Measurements from ENCODE around the gene HSD11B1. TPM values are rescaled to one million over a fixed set of nuclear protein-coding genes. Genes with fewer than 3 reads are reported as not detected.

Gene HSD11B1
- total RNA-seq, 2 experiments from 2014 or later, result 6.7 to 8.0 TPM

- Mint-ChIP-seq H3K36me3 (ENCODE audit: low read depth) (peaks cover 42% of the 10 kb centered on the region), H3K4me1 (ENCODE audit: low read depth) (peaks cover 56% of the 10 kb centered on the region), H3K9me3 (no peaks in the 10 kb centered on the region), H3K4me3 (peak overlapping the region; percentile 87), H3K27me3 (ENCODE audit: low read depth) (peaks cover 18% of the 10 kb centered on the region), H3K27ac (peak overlapping the region; percentile 92)
- CTCF ChIA-PET, result interaction anchor here (0.6 to 3.1 kb wide), 16 partner anchors 10 to 131 kb away, joined by 3 to 10 read pairs (median 4); partner anchors contain the start of gene TRAF3IP3
- no peak for DNase-seq
- intact Hi-C loops (cut with micrococcal nuclease), result loop anchor here (1.0 to 5.0 kb wide), 10 partner anchors 12 to 790 kb away; no protein-coding TSS in a partner anchor
Measured at GRCh38 chr1:209673631-209674417, 30.8 kb upstream of the HSD11B1 start.

- CTCF ChIA-PET, result interaction anchor here (0.6 to 3.1 kb wide), 15 partner anchors 9 to 81 kb away, joined by 3 to 10 read pairs (median 3); partner anchors contain the start of genes LAMB3 and TRAF3IP3
- intact Hi-C loops (cut with micrococcal nuclease), result loop anchor here (5.0 kb wide), 1 partner anchor 772 kb away; no protein-coding TSS in a partner anchor
Measured at GRCh38 chr1:209674957-209675564, 29.6 kb upstream of the HSD11B1 start, which contains the start of gene G0S2. TSS of gene G0S2 (plus strand) at chr1:209675412. CDS start at chr1:209675685, 273 bp downstream.

GRCh38 chr1:209675565-209676154 lies 29.0 kb upstream of the HSD11B1 start:
- H3K4me1 Mint-ChIP-seq (ENCODE audit: low read depth), result peaks cover 56% of the 10 kb centered on the region

More at GRCh38 chr1:209674957-209675564, 29.6 kb upstream of the HSD11B1 start, which contains the start of gene G0S2:
- Mint-ChIP-seq H3K4me1 (ENCODE audit: low read depth) (peaks cover 59% of the 10 kb centered on the region), H3K27ac (peak within 1 kb of the TSS; percentile 92), H3K36me3 (ENCODE audit: low read depth) (peaks cover 40% of the 10 kb centered on the region), H3K4me3 (peak within 1 kb of the TSS; percentile 87), H3K9me3 (no peaks in the 10 kb centered on the region), H3K27me3 (ENCODE audit: low read depth) (peaks cover 19% of the 10 kb centered on the region)
- peak; percentile 68 for DNase-seq

DNA sequence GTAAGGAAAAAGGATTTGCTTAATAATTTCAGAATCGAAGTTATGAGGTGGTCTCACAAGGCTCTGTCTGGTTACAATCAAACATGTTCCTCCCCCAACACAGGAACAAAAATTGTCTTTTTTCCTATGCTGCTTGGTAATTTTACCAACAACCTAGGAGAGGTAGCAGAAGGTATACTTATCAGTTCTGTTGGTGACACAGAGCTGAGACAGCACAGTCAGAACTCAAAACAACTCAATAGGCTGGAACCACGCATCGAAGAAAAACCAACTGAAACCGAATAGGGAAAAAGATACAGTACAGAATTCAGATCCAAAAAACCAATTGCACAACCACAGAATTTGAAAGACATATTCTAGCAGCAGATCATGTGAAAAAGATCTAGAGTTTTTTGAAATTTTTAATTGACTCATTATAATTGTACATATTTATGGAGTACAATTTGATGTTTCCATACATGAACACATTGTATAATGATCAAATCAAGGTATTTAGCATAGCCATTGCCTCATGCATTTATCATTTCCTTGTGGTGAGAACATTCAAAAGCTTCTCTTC lies 25.6 kb upstream of the HSD11B1 start:
- no peaks in the 10 kb centered on the region for H3K9me3 Mint-ChIP-seq
- H3K36me3 Mint-ChIP-seq (ENCODE audit: low read depth), result peaks cover 34% of the 10 kb centered on the region
- H3K4me1 Mint-ChIP-seq (ENCODE audit: low read depth), result peaks cover 28% of the 10 kb centered on the region
- intact Hi-C loops (cut with micrococcal nuclease), result no loop called here
- CTCF ChIA-PET, result no interaction called here
- no peak overlapping the region for H3K27ac Mint-ChIP-seq
- H3K4me3 Mint-ChIP-seq, result no peak overlapping the region
- no peak for DNase-seq
- peaks cover 22% of the 10 kb centered on the region for H3K27me3 Mint-ChIP-seq (ENCODE audit: low read depth)

More at GRCh38 chr1:209675565-209676154, 29.0 kb upstream of the HSD11B1 start:
- Mint-ChIP-seq H3K27me3 (ENCODE audit: low read depth) (peaks cover 22% of the 10 kb centered on the region), H3K36me3 (ENCODE audit: low read depth) (peaks cover 40% of the 10 kb centered on the region), H3K27ac (peak overlapping the region; percentile 92), H3K4me3 (peak overlapping the region; percentile 87), H3K9me3 (no peaks in the 10 kb centered on the region)
- CTCF ChIA-PET, result interaction anchor here (0.6 to 3.1 kb wide), 13 partner anchors 8 to 80 kb away, joined by 3 to 10 read pairs (median 4); partner anchors contain the start of genes LAMB3 and TRAF3IP3
- intact Hi-C loops (cut with micrococcal nuclease), result no loop called here
- peak; percentile 35 for DNase-seq

GRCh38 chr1:209685821-209686220 lies 18.8 kb upstream of the HSD11B1 start:
- H3K9me3 Mint-ChIP-seq, result no peaks in the 10 kb centered on the region
- H3K27ac Mint-ChIP-seq, result no peak overlapping the region
- peaks cover 47% of the 10 kb centered on the region for H3K4me1 Mint-ChIP-seq (ENCODE audit: low read depth)
- peak overlapping the region; percentile 28 for H3K4me3 Mint-ChIP-seq
- CTCF ChIA-PET, result interaction anchor here (0.7 to 5.3 kb wide), 7 partner anchors 9 to 79 kb away, joined by 3 to 17 read pairs (median 4); no protein-coding TSS in a partner anchor
- intact Hi-C loops (cut with micrococcal nuclease), result loop anchor here (1.0 kb wide), 1 partner anchor 13 kb away; no protein-coding TSS in a partner anchor
- peak; percentile 74 for DNase-seq
- H3K27me3 Mint-ChIP-seq (ENCODE audit: low read depth), result no peaks in the 10 kb centered on the region
- H3K36me3 Mint-ChIP-seq (ENCODE audit: low read depth), result peaks cover 5% of the 10 kb centered on the region

- H3K9me3 Mint-ChIP-seq, result no peaks in the 10 kb centered on the region
- H3K27ac Mint-ChIP-seq, result peak overlapping the region; percentile 4
- H3K4me3 Mint-ChIP-seq, result peak overlapping the region; percentile 28
- DNase-seq, result no peak
- peaks cover 47% of the 10 kb centered on the region for H3K4me1 Mint-ChIP-seq (ENCODE audit: low read depth)
- intact Hi-C loops (cut with micrococcal nuclease), result loop anchor here (1.0 kb wide), 1 partner anchor 13 kb away; no protein-coding TSS in a partner anchor
- CTCF ChIA-PET, result interaction anchor here (0.6 to 5.3 kb wide), 7 partner anchors 17 to 1600 kb away, joined by 3 to 17 read pairs (median 4); no protein-coding TSS in a partner anchor
- H3K27me3 Mint-ChIP-seq (ENCODE audit: low read depth), result no peaks in the 10 kb centered on the region
- H3K36me3 Mint-ChIP-seq (ENCODE audit: low read depth), result peaks cover 4% of the 10 kb centered on the region
Measured at GRCh38 chr1:209686322-209686721, 18.3 kb upstream of the HSD11B1 start.

DNA sequence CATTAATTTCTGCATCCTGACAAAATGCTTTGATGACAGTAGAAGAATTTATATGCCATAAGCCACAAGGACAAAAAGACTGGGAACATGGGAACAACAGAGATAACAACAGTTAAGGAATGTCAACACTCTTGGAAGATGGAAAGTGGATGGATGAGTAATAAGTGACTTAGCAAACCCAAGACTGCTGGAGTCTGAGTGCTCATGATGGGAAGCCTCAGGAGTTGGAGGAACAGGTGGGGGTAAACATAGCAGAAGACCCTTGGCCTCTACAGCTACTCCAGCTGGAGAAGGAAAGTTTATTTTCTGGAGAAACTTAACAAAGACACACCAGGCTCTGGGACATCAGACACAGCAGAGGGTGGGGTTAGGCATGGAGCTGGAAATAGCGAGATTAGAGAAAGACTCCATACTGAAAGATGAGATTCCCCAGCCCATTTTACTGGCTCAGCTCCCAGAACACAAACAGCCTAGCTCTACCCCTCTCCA lies 15.9 kb upstream of the HSD11B1 start:
- CTCF ChIA-PET, result interaction anchor here (0.9 to 2.3 kb wide), 9 partner anchors 9 to 122 kb away, joined by 3 to 10 read pairs (median 5); partner anchors contain the start of genes CAMK1G and G0S2
- Mint-ChIP-seq H3K27me3 (ENCODE audit: low read depth) (no peaks in the 10 kb centered on the region), H3K9me3 (no peaks in the 10 kb centered on the region), H3K4me1 (ENCODE audit: low read depth) (peaks cover 63% of the 10 kb centered on the region), H3K4me3 (no peak overlapping the region), H3K36me3 (ENCODE audit: low read depth) (peaks cover 4% of the 10 kb centered on the region), H3K27ac (no peak overlapping the region)
- DNase-seq, result no peak
- intact Hi-C loops (cut with micrococcal nuclease), result no loop called here

DNA sequence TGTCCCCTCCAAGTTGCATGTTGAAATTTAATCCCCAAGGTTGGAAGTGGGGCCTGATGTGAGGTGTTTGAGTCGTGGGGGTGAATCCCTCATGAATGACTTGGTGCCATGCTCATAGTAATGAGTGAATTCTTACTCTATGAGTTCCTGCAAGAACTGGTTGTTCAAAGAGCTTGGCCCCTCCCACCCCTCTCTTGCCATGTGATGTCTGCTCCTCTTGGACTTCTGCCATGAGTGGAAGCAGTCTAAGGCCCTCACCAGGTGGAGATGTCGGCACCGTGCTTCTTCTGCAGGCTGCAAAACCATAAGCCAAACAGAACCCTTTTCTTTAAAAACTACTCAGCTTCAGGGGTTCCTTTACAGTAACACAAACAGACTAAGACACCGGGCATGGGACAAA lies 15.2 kb upstream of the HSD11B1 start:
- DNase-seq, result peak; percentile 26
- CTCF ChIA-PET, result interaction anchor here (0.7 to 2.5 kb wide), 8 partner anchors 10 to 114 kb away, joined by 3 to 7 read pairs (median 5); partner anchors contain the start of gene G0S2
- Mint-ChIP-seq H3K4me3 (no peak overlapping the region), H3K27ac (no peak overlapping the region), H3K36me3 (ENCODE audit: low read depth) (peaks cover 4% of the 10 kb centered on the region), H3K9me3 (no peaks in the 10 kb centered on the region), H3K4me1 (ENCODE audit: low read depth) (peaks cover 70% of the 10 kb centered on the region), H3K27me3 (ENCODE audit: low read depth) (no peaks in the 10 kb centered on the region)
- intact Hi-C loops (cut with micrococcal nuclease), result no loop called here

DNA sequence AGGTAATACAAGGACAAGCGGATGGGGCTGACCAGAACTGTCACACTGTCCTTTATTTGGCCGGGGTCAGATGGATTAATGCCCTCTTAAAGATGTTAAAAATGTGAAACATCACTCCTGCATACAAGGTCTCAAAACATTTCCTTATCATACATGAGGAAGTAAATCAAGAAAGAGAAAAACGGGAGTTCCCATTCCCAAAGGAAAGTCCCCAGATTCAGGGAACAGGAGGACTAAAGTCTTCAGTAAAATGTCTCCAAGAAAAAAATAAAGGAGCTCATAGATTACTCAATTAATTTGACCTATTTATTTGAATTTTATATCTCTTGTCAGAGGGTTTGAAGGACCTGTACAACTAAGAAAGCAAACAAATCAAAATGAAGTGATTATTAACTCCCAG lies 13.4 kb upstream of the HSD11B1 start:
- Mint-ChIP-seq H3K4me3 (no peak overlapping the region), H3K9me3 (no peaks in the 10 kb centered on the region), H3K27ac (no peak overlapping the region), H3K36me3 (ENCODE audit: low read depth) (peaks cover 4% of the 10 kb centered on the region), H3K4me1 (ENCODE audit: low read depth) (peaks cover 70% of the 10 kb centered on the region), H3K27me3 (ENCODE audit: low read depth) (no peaks in the 10 kb centered on the region)
- DNase-seq, result no peak
- intact Hi-C loops (cut with micrococcal nuclease), result no loop called here
- CTCF ChIA-PET, result interaction anchor here (0.7 to 2.6 kb wide), 15 partner anchors 9 to 124 kb away, joined by 3 to 8 read pairs (median 3); no protein-coding TSS in a partner anchor

- intact Hi-C loops (cut with micrococcal nuclease), result no loop called here
- CTCF ChIA-PET, result interaction anchor here (0.7 to 2.7 kb wide), 19 partner anchors 12 to 126 kb away, joined by 3 to 12 read pairs (median 3); partner anchors contain the start of gene HSD11B1
- H3K27me3 Mint-ChIP-seq (ENCODE audit: low read depth), result no peaks in the 10 kb centered on the region
- H3K4me3 Mint-ChIP-seq, result no peak overlapping the region
- no peaks in the 10 kb centered on the region for H3K9me3 Mint-ChIP-seq
- no peak for DNase-seq
- H3K36me3 Mint-ChIP-seq (ENCODE audit: low read depth), result peaks cover 4% of the 10 kb centered on the region
- H3K4me1 Mint-ChIP-seq (ENCODE audit: low read depth), result peaks cover 70% of the 10 kb centered on the region
- H3K27ac Mint-ChIP-seq, result peak overlapping the region; percentile 43
Measured at GRCh38 chr1:209692296-209692695, 12.3 kb upstream of the HSD11B1 start.
